K562 (cell line): Measurements from ENCODE around the gene TEKT2. TPM values are rescaled to one million over a fixed set of nuclear protein-coding genes. Genes with fewer than 3 reads are reported as not detected.

Experiments
- AFF4 ChIP-seq: sonication (generic); formaldehyde crosslinking; IDR thresholded peaks from 2 replicates; pipeline ENCODE4 v1.8.0; 2023; ENCODE audit warnings: mild to moderate bottlenecking, missing genetic modification reagents
- BCLAF1 ChIP-seq, 2 experiments: fragments of 450-650 bp in 1 of 2; IDR thresholded peaks; 2 replicates each; pipeline ENCODE4 v1.6.1; 2011 to 2017; ENCODE audit warnings: low read depth in 2 of 2, antibody characterized with exemption in 1 of 2, borderline replicate concordance in 1 of 2, low read length in 1 of 2, mild to moderate bottlenecking in 1 of 2, mixed read lengths in 1 of 2; ENCODE audit not compliant: control insufficient read depth in 1 of 2
- FOXA3 ChIP-seq, 2 experiments: fragments of 450-650 bp in 1 of 2; sonication (generic) in 1 of 2; formaldehyde crosslinking; IDR thresholded peaks in 1 of 2; conservative IDR thresholded peaks in 1 of 2; 2 replicates each; pipeline versions ENCODE4 v1.4.0 to v1.8.0; 2020 to 2022; ENCODE audit warnings: mild to moderate bottlenecking in 2 of 2, missing genetic modification reagents in 1 of 2
- GMEB1 ChIP-seq: fragments of 250-450 bp; sonication (Bioruptor Pico); IDR thresholded peaks from 2 replicates; pipeline ENCODE4 v1.4.0; 2020; ENCODE audit warnings: mild to moderate bottlenecking
- LCOR ChIP-seq: sonication (generic); formaldehyde crosslinking; IDR thresholded peaks from 2 replicates; pipeline ENCODE4 v1.8.0; 2022; ENCODE audit warnings: mild to moderate bottlenecking, missing genetic modification reagents
- MYNN ChIP-seq, 2 experiments: sonication (generic); formaldehyde crosslinking in 1 of 2; IDR thresholded peaks; 2 replicates each; pipeline versions ENCODE4 v1.5.0 to v1.6.1; 2016 to 2020; ENCODE audit warnings: antibody characterized with exemption in 1 of 2, missing genetic modification reagents in 1 of 2
- NR3C1 ChIP-seq: sonication (generic); formaldehyde crosslinking; IDR thresholded peaks from 2 replicates; pipeline ENCODE4 v1.8.1; 2022; ENCODE audit warnings: missing genetic modification reagents
- NUFIP1 ChIP-seq: fragments of 450-650 bp; IDR thresholded peaks from 2 replicates; pipeline ENCODE4 v1.6.1; 2018; ENCODE audit not compliant: partially characterized antibody
- SMAD4 ChIP-seq: fragments of 250-450 bp; sonication (Bioruptor Pico); conservative IDR thresholded peaks from 2 replicates; pipeline ENCODE4 v1.8.0; 2021; ENCODE audit warnings: inconsistent platforms, mild to moderate bottlenecking, moderate library complexity
- TBP ChIP-seq: optimal IDR thresholded peaks from 2 replicates; pipeline ENCODE3; 2011; ENCODE audit warnings: low read depth, low read length, improper control_type of control experiment
- TOE1 ChIP-seq, 2 experiments: fragments of 450-650 bp in 1 of 2; sonication (generic) in 1 of 2; formaldehyde crosslinking in 1 of 2; IDR thresholded peaks; 2 replicates each; pipeline versions ENCODE4 v1.7.1 to v1.8.0; 2016 to 2022; ENCODE audit warnings: borderline replicate concordance in 2 of 2, mild to moderate bottlenecking in 2 of 2, antibody characterized with exemption in 1 of 2, inconsistent platforms in 1 of 2, low read depth in 1 of 2, missing genetic modification reagents in 1 of 2, moderate library complexity in 1 of 2
- ZBTB33 ChIP-seq: sonication (generic); formaldehyde crosslinking; IDR thresholded peaks from 2 replicates; pipeline ENCODE4 v1.8.1; 2023; ENCODE audit warnings: mild to moderate bottlenecking, missing genetic modification reagents
- ZNF780A ChIP-seq: fragments of 250-450 bp; sonication (Bioruptor Pico); IDR thresholded peaks from 2 replicates; pipeline ENCODE4 v1.5.0; 2021; ENCODE audit warnings: mild to moderate bottlenecking
- polyA plus RNA-seq, 8 experiments: library from polyadenylated mRNA; depleted of rRNA in 4 of 8; stranded (reverse) in 5 of 8; unstranded in 3 of 8; fragments of >200 nt; fragmentation: Nextera tagmentation in 2 of 8; fragmentation: Illumina TruSeq in 1 of 8; extraction: Ambion mirVana in 2 of 8; extraction: Trizol in 1 of 8; gene quantifications; 2 replicates each; pipeline versions ENCODE4 v1.2.1 to v1.2.3, GENCODE V29; 2011 to 2014; ENCODE audit warnings: inconsistent platforms in 1 of 8, missing spikeins in 1 of 8
- total RNA-seq, 7 experiments: library from RNA; depleted of rRNA in 6 of 7; stranded (reverse); fragments of >200 nt in 6 of 7; fragmentation: Illumina TruSeq in 2 of 7; extraction: Trizol in 2 of 7; gene quantifications; 2 replicates each; pipeline versions ENCODE4 v1.2.1 to v1.2.3, GENCODE V29; 2011 to 2021; ENCODE audit warnings: low replicate concordance in 1 of 7

Gene TEKT2
- total and polyA plus RNA-seq, 9 of the 15 experiments (the other 6 are each of a cell fraction or from before 2014, with no cell fraction given) = 0.06 to 0.94 (median 0.30) TPM; not detected in 1

GRCh38 chr1:36088577-36089392 is 4.9 kb downstream of the TEKT2 start, which contains the start of gene ADPRS (continued):
- peak in 1 of 2 experiments; percentile 78; a peak in 1 of 4 replicates for TF ChIP-seq BCLAF1 (IDR thresholded peaks at IDR 0.05; ENCODE audit: borderline replicate concordance in 1 of 2, control insufficient read depth in 1 of 2, low read depth in 2 of 2, low read length in 1 of 2)
- TF ChIP-seq AFF4 (CRISPR knock-in tag) = peak; percentile 92; the same call in 1 of the 2 replicates
- TF ChIP-seq MYNN (IDR thresholded peaks at IDR 0.05) = no peak
- no peak for TF ChIP-seq MYNN (CRISPR knock-in tag; IDR thresholded peaks at IDR 0.05)
- TF ChIP-seq NR3C1 (CRISPR knock-in tag) = peak; percentile 15; the same call in 1 of the 2 replicates
- peak in 1 of 2 experiments; percentile 63; a peak in 1 of 4 replicates for TF ChIP-seq FOXA3 (CRISPR knock-in tag; conservative IDR thresholded peaks at IDR 0.05 in 1 of 2, IDR thresholded peaks at IDR 0.05 in 1 of 2)
- peak; percentile 48; the same call in 1 of the 2 replicates for TF ChIP-seq TOE1 (IDR thresholded peaks at IDR 0.05; ENCODE audit: borderline replicate concordance)
- peak; percentile 95 for TF ChIP-seq TOE1 (CRISPR knock-in tag; IDR thresholded peaks at IDR 0.05; ENCODE audit: borderline replicate concordance, low read depth)
- TF ChIP-seq LCOR = peak; percentile 92; the same call in 1 of the 2 replicates
- no peak for TF ChIP-seq NUFIP1
- no peak for TF ChIP-seq ZNF780A
- peak; percentile 93 for TF ChIP-seq TBP
- peak; percentile 81 for TF ChIP-seq GMEB1 (CRISPR knock-in tag)
- peak; percentile 88 for TF ChIP-seq SMAD4 (CRISPR knock-in tag)
- peak; percentile 89; the same call in 1 of the 2 replicates for TF ChIP-seq ZBTB33 (CRISPR knock-in tag)
